Tibial nerve (tissue), 3 donors: ENCODE data around the gene CAMK2G.

Experiments
- CTCF ChIP-seq, 5 experiments: fragments of 200-600 bp in 3 of 5; fragments of 450-650 bp in 2 of 5; sonication (generic) in 3 of 5; IDR thresholded peaks; one replicate each; pipeline ENCODE4 v1.5.1; 2016 to 2019; ENCODE audit warnings: antibody characterized with exemption in 5 of 5, mild to moderate bottlenecking in 3 of 5, moderate library complexity in 2 of 5
- POLR2A ChIP-seq, 2 donors: fragments of 450-650 bp; IDR thresholded peaks; one replicate each; pipeline ENCODE4 v1.6.1; 2017; ENCODE audit warnings: antibody characterized with exemption in 2 of 2, mild to moderate bottlenecking in 2 of 2, moderate library complexity in 2 of 2

- peak in 3 of 5 experiments; percentile 15 to 45 (median 25) for TF ChIP-seq CTCF (IDR thresholded peaks at IDR 0.05)
- TF ChIP-seq POLR2A (IDR thresholded peaks at IDR 0.05): peak in 1 of 2 donors; percentile 64
These were observed 89.1 kb downstream of the CAMK2G start, which contains the start of gene ZSWIM8 for GRCh38 chr10:73785211-73785720.
